Measurements from ENCODE around the gene MTUS2.

GRCh38 chr13:29505511-29505910, 685.4 kb downstream of the MTUS2 start:
- TF ChIP-seq POLR2A (IDR thresholded peaks at IDR 0.05), result no peak
- no peak for TF ChIP-seq POLR2AphosphoS5 (IDR thresholded peaks at IDR 0.05)
- TF ChIP-seq CTCF (IDR thresholded peaks at IDR 0.05), result no peak

Measured in stomach (tissue), 4 donors.